Epithelial cell of esophagus (primary cell): ENCODE measurements around the gene NME8.

Experiments
- DNase-seq: peaks from one replicate; pipeline ENCODE4 v3.0.0; 2010; ENCODE audit warnings: low read depth
- H3K4me3 ChIP-seq: 2 replicates; pipeline ENCODE4 v1.5.1; 2011; ENCODE audit warnings: mild to moderate bottlenecking, low read length, control low read depth
- TF ChIP-seq, protein P1 (sequence below): IDR thresholded peaks from 2 replicates; pipeline ENCODE4 v1.5.1; 2011; ENCODE audit warnings: low read depth, mild to moderate bottlenecking, low read length, control low read depth, inconsistent platforms; ENCODE audit not compliant: insufficient read depth; ENCODE audit errors: missing control alignments

NME8 gene

DNA sequence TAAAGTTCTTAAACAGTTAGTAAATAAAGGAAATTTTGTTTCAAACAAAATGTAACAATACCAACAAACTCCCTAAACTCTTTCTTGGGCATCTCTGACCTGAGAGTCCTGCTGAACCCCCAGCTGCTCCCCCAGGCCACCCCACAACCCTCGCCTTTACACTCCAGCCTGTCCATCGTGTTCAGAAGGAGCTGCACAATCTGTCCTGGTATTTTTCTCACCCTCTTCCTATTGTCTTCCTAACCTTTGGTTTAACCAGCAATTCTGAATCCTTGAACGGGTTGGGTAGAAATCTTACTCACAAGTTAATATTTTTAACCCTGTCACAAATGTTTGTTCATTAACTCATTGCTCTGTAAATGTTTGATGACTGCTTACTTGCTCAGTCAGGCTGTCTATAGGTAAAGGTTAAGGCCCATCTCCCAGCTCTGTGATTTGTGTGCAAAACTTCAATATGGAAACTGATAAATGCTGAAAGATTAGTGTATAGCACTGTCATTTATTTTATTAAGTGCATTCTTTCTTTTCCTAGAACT is 51.4 kb downstream of the NME8 start:
- TF ChIP-seq, protein P1, sequence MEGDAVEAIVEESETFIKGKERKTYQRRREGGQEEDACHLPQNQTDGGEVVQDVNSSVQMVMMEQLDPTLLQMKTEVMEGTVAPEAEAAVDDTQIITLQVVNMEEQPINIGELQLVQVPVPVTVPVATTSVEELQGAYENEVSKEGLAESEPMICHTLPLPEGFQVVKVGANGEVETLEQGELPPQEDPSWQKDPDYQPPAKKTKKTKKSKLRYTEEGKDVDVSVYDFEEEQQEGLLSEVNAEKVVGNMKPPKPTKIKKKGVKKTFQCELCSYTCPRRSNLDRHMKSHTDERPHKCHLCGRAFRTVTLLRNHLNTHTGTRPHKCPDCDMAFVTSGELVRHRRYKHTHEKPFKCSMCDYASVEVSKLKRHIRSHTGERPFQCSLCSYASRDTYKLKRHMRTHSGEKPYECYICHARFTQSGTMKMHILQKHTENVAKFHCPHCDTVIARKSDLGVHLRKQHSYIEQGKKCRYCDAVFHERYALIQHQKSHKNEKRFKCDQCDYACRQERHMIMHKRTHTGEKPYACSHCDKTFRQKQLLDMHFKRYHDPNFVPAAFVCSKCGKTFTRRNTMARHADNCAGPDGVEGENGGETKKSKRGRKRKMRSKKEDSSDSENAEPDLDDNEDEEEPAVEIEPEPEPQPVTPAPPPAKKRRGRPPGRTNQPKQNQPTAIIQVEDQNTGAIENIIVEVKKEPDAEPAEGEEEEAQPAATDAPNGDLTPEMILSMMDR = no peak
- DNase-seq = no peak

GRCh38 chr7:37901236-37901827 is 52.9 kb downstream of the NME8 start:
- DNase-seq = peak; percentile 21
- TF ChIP-seq, protein P1 = peak; percentile 49
- H3K4me3 ChIP-seq = no peak overlapping the region

More for the DNA sequence above, 51.4 kb downstream of the NME8 start:
- H3K4me3 ChIP-seq = no peak overlapping the region

DNA sequence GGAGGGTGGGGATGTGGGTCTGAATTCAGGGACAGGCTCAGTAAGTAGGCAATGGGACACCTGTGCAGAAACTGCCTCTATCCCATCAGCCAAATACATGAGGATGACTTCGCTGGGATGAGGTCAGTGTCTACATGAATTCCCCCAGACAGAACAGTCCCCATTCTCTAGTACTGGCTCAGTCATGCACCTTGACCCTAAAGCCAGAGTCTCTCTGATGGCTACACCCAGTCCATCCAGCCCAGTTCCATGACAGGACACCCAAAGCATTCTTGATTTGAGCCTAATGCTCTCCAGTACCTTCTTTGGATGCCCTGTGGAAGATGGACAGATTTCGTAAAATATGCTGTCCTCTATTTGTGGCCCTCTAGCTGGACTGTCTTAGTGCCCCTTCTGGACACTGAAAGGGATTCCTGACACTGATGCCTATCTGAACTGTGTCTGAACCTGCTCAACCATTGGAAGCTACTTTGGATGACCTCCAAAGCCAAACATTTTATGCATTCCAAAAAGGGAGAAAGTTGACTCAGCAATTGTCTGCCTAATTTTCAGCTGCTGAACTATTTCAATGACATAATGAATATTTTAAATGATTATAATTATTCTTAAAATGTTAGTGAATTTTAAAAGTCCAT is 53.6 kb downstream of the NME8 start:
- DNase-seq = no peak
- TF ChIP-seq, protein P1 = no peak
- no peak overlapping the region for H3K4me3 ChIP-seq

DNA sequence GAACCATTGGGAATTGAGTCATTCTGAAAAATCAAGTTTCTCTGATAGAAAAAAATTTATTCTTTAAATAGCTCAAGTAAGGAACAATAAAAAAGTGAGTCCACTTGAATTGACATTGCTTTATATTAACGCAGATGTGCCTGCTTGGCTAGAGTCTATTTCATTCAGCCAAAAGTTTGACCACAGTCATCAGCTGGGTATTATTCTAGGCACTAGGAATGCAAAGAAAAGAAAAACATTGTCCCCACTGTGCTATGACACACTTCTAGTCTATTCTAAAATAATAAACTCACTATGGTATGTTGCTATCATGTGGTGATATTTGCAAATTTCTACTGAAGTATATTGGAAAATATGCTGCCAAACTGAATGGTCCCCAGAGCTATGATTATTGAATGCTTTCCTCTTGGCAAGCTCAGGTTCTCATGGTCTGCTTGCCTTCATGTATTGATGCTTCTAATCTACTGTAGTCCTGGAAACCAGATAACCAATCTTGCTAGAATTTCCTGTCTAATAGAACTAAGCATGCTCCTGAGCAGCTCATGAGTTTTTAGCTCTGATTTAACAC is 59.9 kb downstream of the NME8 start:
- H3K4me3 ChIP-seq = no peak overlapping the region
- TF ChIP-seq, protein P1 = no peak
- no peak for DNase-seq

DNA sequence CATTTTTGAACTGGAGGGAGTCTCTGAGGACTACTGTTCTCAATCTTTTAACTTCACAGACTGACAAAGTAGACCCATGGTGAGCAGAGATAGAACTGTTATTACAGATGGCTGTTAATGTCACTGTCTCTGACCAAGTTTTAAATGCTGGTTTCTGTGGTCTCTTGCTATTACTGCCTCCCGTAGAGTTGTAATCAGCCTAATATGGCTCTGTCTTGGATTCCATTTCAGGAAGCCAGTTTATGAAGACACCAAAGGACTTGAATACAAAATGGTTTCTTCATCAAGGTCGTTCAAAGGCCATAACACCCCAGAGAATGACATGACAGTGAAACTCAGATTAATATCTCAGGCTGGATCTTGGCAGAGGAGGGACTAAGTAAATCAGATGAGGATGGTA is 64.4 kb downstream of the NME8 start:
- DNase-seq = no peak
- TF ChIP-seq, protein P1 = no peak
- H3K4me3 ChIP-seq = no peak overlapping the region

DNA sequence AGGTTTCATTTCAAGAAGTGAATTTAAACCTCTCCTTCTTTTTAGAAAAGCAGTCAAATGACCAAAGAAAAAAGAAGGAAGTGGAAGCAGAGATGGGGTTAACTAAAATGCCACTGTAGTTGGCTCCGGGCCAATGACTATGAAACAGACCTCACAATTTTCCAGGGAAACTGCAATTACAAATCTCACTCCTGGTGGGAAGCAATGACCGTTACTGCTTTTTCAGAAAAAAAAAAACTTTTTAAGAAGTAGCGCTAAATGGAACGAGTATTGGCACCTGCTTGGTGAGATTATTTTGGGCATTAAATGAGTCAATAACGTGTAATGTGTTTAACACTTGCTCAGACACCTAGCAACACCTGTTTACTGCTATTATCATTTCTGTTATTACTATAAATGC is 67.0 kb downstream of the NME8 start:
- DNase-seq = no peak
- no peak overlapping the region for H3K4me3 ChIP-seq
- TF ChIP-seq, protein P1 = no peak
